Measurements from ENCODE around the gene KCTD1. TPM values are rescaled to one million over a fixed set of nuclear protein-coding genes. Genes with fewer than 3 reads are reported as not detected.

KCTD1 gene
- polyA plus RNA-seq, 1 of the 3 experiments (the other 2 are of a cell fraction): 12.8 TPM

GRCh38 chr18:26419746-26420145, 128.6 kb downstream of the KCTD1 start:
- H3K79me2 ChIP-seq (ENCODE audit: insufficient read depth): no peaks in the 10 kb centered on the region
- no peaks in the 10 kb centered on the region for H3K27me3 ChIP-seq (ENCODE audit: insufficient read depth)
- no peak overlapping the region for H2AFZ ChIP-seq (ENCODE audit: low read depth)
- no peak overlapping the region for H3K4me3 ChIP-seq (ENCODE audit: low read depth in 2 of 2, low read length in 1 of 2)
- H3K36me3 ChIP-seq (replicated peaks in 1 of 2; ENCODE audit: control insufficient read depth in 1 of 2, insufficient read depth in 2 of 2, low read length in 1 of 2): no peaks in the 10 kb centered on the region
- H3K9ac ChIP-seq: no peak overlapping the region
- no peaks in the 10 kb centered on the region for H3K9me2 ChIP-seq
- CTCF ChIA-PET: interaction anchor here (1.0 to 1.4 kb wide), 3 partner anchors 9 to 162 kb away, joined by 3 to 4 read pairs (median 3); no protein-coding TSS in a partner anchor
- peak overlapping the region in 1 of 2 experiments; percentile 66; a peak in 2 of 4 replicates for H3K27ac ChIP-seq (ENCODE audit: low read depth in 2 of 2, low read length in 1 of 2)
- 68% methylated on average over 9 of the region's 9 CpGs for WGBS (ENCODE audit: low lambda C conversion rate)
- POLR2A ChIA-PET: interaction anchor here (0.8 kb wide), 1 partner anchor 130 kb away, joined by 3 read pairs; no protein-coding TSS in a partner anchor
- H4K20me1 ChIP-seq (ENCODE audit: insufficient read depth): no peaks in the 10 kb centered on the region
- H3K4me2 ChIP-seq: no peak overlapping the region
- peak in 1 of 2 experiments; percentile 54; a peak in 1 of 4 replicates for TF ChIP-seq EP300 (IDR thresholded peaks at IDR 0.05; ENCODE audit: borderline replicate concordance in 1 of 2, low read depth in 1 of 2, low read length in 1 of 2)
- TF ChIP-seq FOSL2 (IDR thresholded peaks at IDR 0.05; ENCODE audit: borderline replicate concordance, low read depth): no peak
- peak; percentile 4; the same call in 1 of the 2 replicates for TF ChIP-seq RAD21 (IDR thresholded peaks at IDR 0.05; ENCODE audit: low read length)
- DNase-seq: peak; percentile 78
- H3K9me3 ChIP-seq: no peaks in the 10 kb centered on the region
- peaks cover 0 to 14% of the 10 kb centered on the region in 2 experiments; a peak in 2 of 4 replicates for H3K4me1 ChIP-seq (ENCODE audit: control insufficient read depth in 1 of 2, insufficient read depth in 2 of 2, low read depth in 1 of 2, low read length in 1 of 2)
- no peaks in the 10 kb centered on the region for H3F3A ChIP-seq (replicated peaks; ENCODE audit: insufficient read depth)

- H3K9me3 ChIP-seq: no peaks in the 10 kb centered on the region
- no peaks in the 10 kb centered on the region for H3F3A ChIP-seq (replicated peaks; ENCODE audit: insufficient read depth)
- H3K9me2 ChIP-seq: no peaks in the 10 kb centered on the region
- peaks cover 0 to 12% of the 10 kb centered on the region in 2 experiments; a peak in 2 of 4 replicates for H3K4me1 ChIP-seq (ENCODE audit: control insufficient read depth in 1 of 2, insufficient read depth in 2 of 2, low read depth in 1 of 2, low read length in 1 of 2)
- CTCF ChIA-PET: interaction anchor here (1.3 to 1.4 kb wide), 2 partner anchors 7 to 14 kb away, joined by 3 read pairs; no protein-coding TSS in a partner anchor
- no peak overlapping the region for H3K4me3 ChIP-seq (ENCODE audit: low read depth in 2 of 2, low read length in 1 of 2)
- H3K9ac ChIP-seq: no peak overlapping the region
- H3K36me3 ChIP-seq (replicated peaks in 1 of 2; ENCODE audit: control insufficient read depth in 1 of 2, insufficient read depth in 2 of 2, low read length in 1 of 2): no peaks in the 10 kb centered on the region
- no peak overlapping the region for H3K4me2 ChIP-seq
- no peak overlapping the region for H2AFZ ChIP-seq (ENCODE audit: low read depth)
- POLR2A ChIA-PET: no interaction called here
- 92% methylated on average over 4 of the region's 4 CpGs for WGBS (ENCODE audit: low lambda C conversion rate)
- no peaks in the 10 kb centered on the region for H3K79me2 ChIP-seq (ENCODE audit: insufficient read depth)
- H3K27me3 ChIP-seq (ENCODE audit: insufficient read depth): no peaks in the 10 kb centered on the region
- no peaks in the 10 kb centered on the region for H4K20me1 ChIP-seq (ENCODE audit: insufficient read depth)
- no peak overlapping the region for H3K27ac ChIP-seq (ENCODE audit: low read depth in 2 of 2, low read length in 1 of 2)
- TF ChIP-seq TAF1 (IDR thresholded peaks at IDR 0.05; ENCODE audit: borderline replicate concordance, low read depth, low read length): no peak
- DNase-seq: no peak
Observed at GRCh38 chr18:26418225-26418624, 130.1 kb downstream of the KCTD1 start.

GRCh38 chr18:26417190-26417589, 131.2 kb downstream of the KCTD1 start:
- no peak overlapping the region for H3K27ac ChIP-seq (ENCODE audit: low read depth in 2 of 2, low read length in 1 of 2)
- ChIA-PET POLR2A (no interaction called here), CTCF (interaction anchor here (1.5 to 2.5 kb wide), 2 partner anchors 12 to 33 kb away, joined by 7 to 8 read pairs; no protein-coding TSS in a partner anchor)
- H4K20me1 ChIP-seq (ENCODE audit: insufficient read depth): no peaks in the 10 kb centered on the region
- no peaks in the 10 kb centered on the region for H3K36me3 ChIP-seq (replicated peaks in 1 of 2; ENCODE audit: control insufficient read depth in 1 of 2, insufficient read depth in 2 of 2, low read length in 1 of 2)
- H3F3A ChIP-seq (replicated peaks; ENCODE audit: insufficient read depth): no peaks in the 10 kb centered on the region
- TF ChIP-seq FOXJ3 (CRISPR knock-in tag; IDR thresholded peaks at IDR 0.05) (no peak), JUND (IDR thresholded peaks at IDR 0.05) (no peak), USF2 (IDR thresholded peaks at IDR 0.05; ENCODE audit: borderline replicate concordance, low read depth, low read length) (no peak), GATA2 (CRISPR knock-in tag; IDR thresholded peaks at IDR 0.05) (no peak), EZH2phosphoT487 (IDR thresholded peaks at IDR 0.05; ENCODE audit: borderline replicate concordance, low read depth) (no peak), SIN3A (IDR thresholded peaks at IDR 0.05; ENCODE audit: borderline replicate concordance, low read depth, low read length) (no peak), CHD2 (IDR thresholded peaks at IDR 0.05; ENCODE audit: low read length, partially characterized antibody) (no peak), NFIC (IDR thresholded peaks at IDR 0.05; ENCODE audit: borderline replicate concordance) (no peak), NRF1 (IDR thresholded peaks at IDR 0.05; ENCODE audit: low read depth, low read length) (no peak), MAX (IDR thresholded peaks at IDR 0.05; ENCODE audit: low read depth) (no peak), PBX3 (IDR thresholded peaks at IDR 0.05) (no peak), RAD21 (IDR thresholded peaks at IDR 0.05; ENCODE audit: low read length) (no peak), FOSL2 (IDR thresholded peaks at IDR 0.05; ENCODE audit: borderline replicate concordance, low read depth) (no peak), IRF3 (IDR thresholded peaks at IDR 0.05; ENCODE audit: low read depth, low read length) (no peak), MEF2A (IDR thresholded peaks at IDR 0.05; ENCODE audit: borderline replicate concordance, low read depth) (no peak), FOXM1 (IDR thresholded peaks at IDR 0.05; ENCODE audit: low read depth) (no peak), YY1 (IDR thresholded peaks at IDR 0.05; ENCODE audit: low read depth) (no peak)
- H2AFZ ChIP-seq (ENCODE audit: low read depth): no peak overlapping the region
- H3K4me3 ChIP-seq (ENCODE audit: low read depth in 2 of 2, low read length in 1 of 2): no peak overlapping the region
- 0 out of 2 replicates have a peak, but pooled peaks cover 6% of the 10 kb centered on the region for H3K9me3 ChIP-seq
- H3K4me2 ChIP-seq: no peak overlapping the region
- H3K9ac ChIP-seq: no peak overlapping the region
- H3K4me1 ChIP-seq (ENCODE audit: control insufficient read depth in 1 of 2, insufficient read depth in 2 of 2, low read depth in 1 of 2, low read length in 1 of 2): peaks cover 0 to 7% of the 10 kb centered on the region in 2 experiments; a peak in 2 of 4 replicates
- no peak for DNase-seq
- no peaks in the 10 kb centered on the region for H3K79me2 ChIP-seq (ENCODE audit: insufficient read depth)
- no peaks in the 10 kb centered on the region for H3K9me2 ChIP-seq
- no peaks in the 10 kb centered on the region for H3K27me3 ChIP-seq (ENCODE audit: insufficient read depth)
- 93% methylated on average over 12 of the region's 12 CpGs for WGBS (ENCODE audit: low lambda C conversion rate)
